Fibroblast of skin of left biceps (primary cell): ENCODE results near the gene CYP26A1.
A peak's percentile ranks its signal among the peaks of the same experiment; 100 is the strongest.

Experiments
- DNase-seq, 2 experiments: peaks; one replicate each; pipeline ENCODE4 v3.0.0-alpha.2; 2013; ENCODE audit warnings: low read depth in 2 of 2

Gene CYP26A1

GRCh38 chr10:93073539-93074146 lies at the start of gene CYP26A1:
TSS of gene CYP26A1 (plus strand) at chr10:93073893. CDS start at chr10:93073935, 42 bp downstream.
- no peak for DNase-seq

DNA sequence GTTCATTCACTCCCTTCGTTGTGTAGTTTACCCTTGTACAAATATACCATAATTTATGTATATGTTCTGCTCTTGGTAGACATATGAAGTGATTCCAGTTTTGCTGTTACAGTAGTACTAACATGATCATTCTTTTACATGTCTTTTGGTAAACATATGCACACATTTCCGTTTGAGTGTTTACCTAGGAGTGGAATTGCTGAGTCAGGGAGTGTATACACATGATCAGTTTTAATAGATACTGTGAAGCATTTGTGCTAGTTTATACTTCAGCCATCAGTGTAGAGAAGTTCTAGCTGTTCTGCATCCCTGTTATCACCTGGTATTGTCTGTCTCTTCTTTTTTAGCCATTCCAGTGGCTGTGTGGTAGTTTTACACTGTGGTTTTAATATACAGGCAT lies 47.6 kb upstream of the CYP26A1 start:
- no peak for DNase-seq

- no peak for DNase-seq
Observed at GRCh38 chr10:93027508-93027907, 46.2 kb upstream of the CYP26A1 start.

GRCh38 chr10:93028883-93029282 lies 44.8 kb upstream of the CYP26A1 start:
- DNase-seq, result no peak

DNA sequence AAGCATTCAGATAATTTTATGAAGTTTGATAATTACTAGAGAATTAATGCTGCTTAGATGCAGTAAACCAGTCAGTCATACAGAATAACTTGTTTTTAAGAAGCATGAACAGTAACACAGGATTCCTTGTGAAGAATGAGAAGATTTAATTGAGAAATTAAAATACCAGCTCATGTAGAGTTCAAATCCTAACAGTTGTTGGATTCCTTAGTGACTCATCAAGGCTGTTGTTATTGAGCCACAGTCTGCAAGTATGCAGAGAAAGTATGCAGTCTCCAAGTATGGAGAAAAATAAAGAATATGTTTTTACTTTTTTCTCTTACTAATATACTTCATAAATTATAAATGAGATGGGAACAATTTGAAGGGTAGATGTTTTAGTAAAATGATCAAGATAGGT lies 43.3 kb upstream of the CYP26A1 start:
- DNase-seq, result peak; percentile 47 to 60

DNA sequence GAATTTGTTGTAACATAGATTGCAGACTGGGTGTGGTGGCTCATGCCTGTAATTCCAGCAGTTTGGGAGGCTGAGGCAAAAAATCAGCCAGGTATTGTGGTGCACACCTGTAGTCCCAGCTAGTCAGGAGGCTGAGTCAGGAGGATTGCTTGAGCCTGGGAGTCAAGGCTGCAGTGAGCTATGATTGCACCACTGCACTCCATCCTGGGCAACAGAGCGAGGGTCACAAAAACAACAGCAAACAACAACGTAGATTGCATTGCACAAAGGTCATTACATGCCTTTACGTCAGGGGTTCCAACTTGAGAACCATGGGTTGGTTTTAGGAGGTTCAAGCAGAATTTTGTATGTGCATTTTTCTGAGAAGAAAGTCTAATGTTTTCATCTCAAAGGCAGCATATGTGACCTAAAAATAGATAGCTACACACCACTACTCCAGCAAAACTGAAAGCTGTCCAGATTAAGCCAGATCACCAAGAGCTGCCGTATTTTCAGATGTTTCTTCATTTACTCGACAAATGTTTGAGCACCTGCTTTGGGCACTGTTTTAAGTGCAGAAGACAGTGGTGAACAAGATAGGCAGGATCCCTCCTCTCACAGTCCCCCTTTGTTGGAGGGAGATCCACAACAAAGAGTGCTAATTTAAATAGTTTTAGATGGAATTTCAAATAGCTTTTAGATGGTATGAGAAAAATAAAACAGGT lies 41.4 kb upstream of the CYP26A1 start:
- DNase-seq, result no peak

GRCh38 chr10:93032809-93033137 lies 40.9 kb upstream of the CYP26A1 start:
- no peak for DNase-seq

- DNase-seq, result peak in 1 of 2 experiments; percentile 7
Observed at GRCh38 chr10:93034426-93034825, 39.3 kb upstream of the CYP26A1 start.

GRCh38 chr10:93039110-93039509 lies 34.6 kb upstream of the CYP26A1 start:
- DNase-seq, result no peak

DNA sequence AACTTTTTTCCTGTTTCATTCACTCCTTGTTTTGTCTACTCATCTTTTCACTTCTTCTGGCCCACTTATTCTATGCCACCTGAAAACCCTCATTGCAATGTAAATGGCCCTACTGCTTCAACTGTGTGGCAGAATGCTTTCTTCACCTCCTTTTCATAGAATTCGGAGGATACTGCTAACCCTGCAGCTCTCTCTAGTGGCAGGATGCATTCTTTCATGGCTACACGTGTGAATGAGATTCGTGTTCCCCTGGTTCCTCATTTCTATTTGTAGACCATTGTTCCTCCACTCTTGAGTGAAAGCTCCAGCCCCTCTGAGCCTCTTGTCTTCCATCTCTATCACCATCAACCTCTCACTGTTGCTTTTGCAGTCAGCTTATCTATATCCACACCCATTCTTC lies 34.0 kb upstream of the CYP26A1 start:
- DNase-seq, result no peak

- DNase-seq, result no peak
Observed at GRCh38 chr10:93054486-93054885, 19.2 kb upstream of the CYP26A1 start.

DNA sequence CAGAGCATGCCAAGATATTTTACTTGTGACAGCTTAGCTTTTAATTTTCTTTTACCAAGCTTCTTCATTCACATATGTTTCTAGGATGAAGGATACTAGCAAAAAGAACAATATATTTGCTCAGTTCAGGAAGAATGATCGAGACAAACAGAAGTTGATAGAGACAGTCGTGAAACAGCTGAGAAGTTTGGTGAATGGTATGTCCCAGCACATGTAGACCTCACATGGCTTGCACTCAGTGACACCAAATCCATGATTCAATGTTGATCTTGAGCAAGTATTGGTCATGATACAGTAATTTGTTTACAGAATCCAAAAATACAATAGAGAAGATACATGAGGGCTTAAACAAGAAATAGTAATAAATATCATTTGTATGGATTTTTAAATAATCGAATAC lies 15.6 kb upstream of the CYP26A1 start:
- DNase-seq, result no peak

GRCh38 chr10:93059975-93060886 lies 13.5 kb upstream of the CYP26A1 start, which contains the start of gene CYP26C1:
TSS of gene CYP26C1 (plus strand) at chr10:93060798. CDS start at chr10:93061264, 466 bp downstream.
- DNase-seq, result no peak

- no peak for DNase-seq
Observed at GRCh38 chr10:93060887-93061593, 12.7 kb upstream of the CYP26A1 start.

- no peak for DNase-seq
Observed at GRCh38 chr10:93061594-93062513, 11.8 kb upstream of the CYP26A1 start.

- no peak for DNase-seq
Observed at GRCh38 chr10:93062514-93063143, 11.1 kb upstream of the CYP26A1 start.

GRCh38 chr10:93063144-93063976 lies 10.3 kb upstream of the CYP26A1 start:
- no peak for DNase-seq

DNA sequence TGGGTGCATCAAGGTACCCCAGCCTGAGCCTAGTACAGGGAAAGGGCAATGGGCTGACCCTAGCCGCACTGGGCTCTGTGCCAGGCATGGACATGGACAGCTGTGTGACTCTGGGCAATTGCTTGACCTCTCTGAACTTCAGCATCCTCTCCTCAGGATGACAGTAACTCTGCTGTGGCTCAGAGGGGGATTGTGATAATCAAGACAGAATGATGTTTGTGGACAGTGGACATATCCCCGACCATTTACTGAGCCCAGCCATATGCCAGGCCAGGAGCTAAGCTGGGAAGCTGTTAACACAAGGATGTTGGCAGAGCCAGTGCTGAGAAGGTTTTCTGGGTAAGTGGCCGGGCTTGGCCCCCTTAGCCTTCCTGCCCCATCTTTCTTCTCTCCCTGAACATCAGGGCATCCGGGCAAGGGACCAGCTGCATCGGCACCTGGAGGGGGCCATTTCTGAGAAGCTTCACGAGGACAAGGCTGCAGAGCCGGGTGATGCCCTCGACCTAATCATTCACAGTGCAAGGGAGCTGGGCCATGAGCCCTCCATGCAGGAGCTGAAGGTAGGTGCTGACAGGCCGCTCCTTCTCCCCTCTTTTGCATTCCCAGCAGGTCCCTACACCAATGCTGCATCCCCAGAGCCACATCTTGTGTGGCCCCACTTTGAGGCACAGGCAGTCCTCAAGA lies 9.6 kb upstream of the CYP26A1 start:
- DNase-seq, result no peak
